Motor neuron (in vitro differentiated cells): ENCODE measurements around the gene P4HA2. TPM values are rescaled to one million over a fixed set of nuclear protein-coding genes. Genes with fewer than 3 reads are reported as not detected.

Experiments
- ATAC-seq, 8 experiments: fragments of 200-7000 bp; cut with Tn5 transposase; replicated peaks in 6 of 8; 2 replicates each; pipeline ENCODE4 v1.8.0; 2021; ENCODE audit warnings: mild to moderate bottlenecking in 8 of 8, moderate library complexity in 8 of 8
- H3K27ac ChIP-seq, 2 donors: fragments of 250-450 bp; sonication (Bioruptor Pico); 2 replicates each; pipeline ENCODE4 v1.9.0; 2021; ENCODE audit warnings: antibody characterized with exemption in 2 of 2, mild to moderate bottlenecking in 2 of 2, moderate library complexity in 1 of 2
- H3K4me1 ChIP-seq, 2 donors: fragments of 250-450 bp; sonication (Bioruptor Pico); replicated peaks in 1 of 2; 2 replicates each; pipeline ENCODE4 v1.6.1; 2021; ENCODE audit warnings: antibody characterized with exemption in 2 of 2, mild to moderate bottlenecking in 2 of 2, moderate library complexity in 1 of 2
- H3K4me3 ChIP-seq, 5 donors: fragments of 250-450 bp; sonication (Bioruptor Pico); 2 replicates each; pipeline ENCODE4 v1.9.0; 2021; ENCODE audit warnings: antibody characterized with exemption in 5 of 5, mild to moderate bottlenecking in 5 of 5, moderate library complexity in 4 of 5
- WGBS, 10 experiments: fragments of 450-650 bp; shearing (Covaris generic); methylation state at CpG; one replicate each; pipeline ENCODE4 v1.0.0; 2022; 5-methylcytosine and 5-hydroxymethylcytosine counted together
- in situ Hi-C, 9 experiments: fragments of 400-800 bp; cut with MboI; loops; one replicate each; pipeline ENCODE4 v1.15.0; 2021; ENCODE audit warnings: low sequenced_read_pairs in 9 of 9, low pct_unique_long_range_greater_than_20kb in 2 of 9; ENCODE audit not compliant: unreplicated experiment in 9 of 9
- total RNA-seq, 8 experiments: library from RNA; unstranded; fragments of 300-600 nt; gene quantifications; 2 replicates each; pipeline versions ENCODE4 v1.2.3 to v1.2.4, GENCODE V29; 2022

The P4HA2 gene
- total RNA-seq, 8 experiments from 2014 or later: 4.6 to 85.2 (median 34.2) TPM

DNA sequence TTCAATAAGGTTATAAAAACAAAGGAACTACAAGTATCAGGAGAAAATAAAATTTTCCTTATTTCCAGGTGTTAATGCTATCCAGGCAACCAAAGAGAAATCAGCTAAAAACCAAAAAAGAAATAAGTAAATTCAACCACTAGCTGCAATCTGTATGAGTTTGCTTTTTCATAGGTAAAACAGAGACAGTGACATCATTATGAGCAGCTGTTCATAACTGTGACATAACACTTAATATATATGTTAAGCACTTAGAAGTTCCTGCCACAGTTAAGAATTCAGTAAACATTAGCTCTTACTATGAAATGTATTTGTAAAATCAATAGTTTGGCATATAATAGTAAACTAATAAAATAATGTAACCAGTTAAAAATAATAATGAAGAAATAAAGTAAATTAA is 20.9 kb downstream of the P4HA2 start:
- no peaks in the 10 kb centered on the region for H3K4me1 ChIP-seq
- no peak overlapping the region for H3K27ac ChIP-seq
- H3K4me3 ChIP-seq: no peak overlapping the region
- in situ Hi-C loops: no loop called here
- ATAC-seq: no peak

DNA sequence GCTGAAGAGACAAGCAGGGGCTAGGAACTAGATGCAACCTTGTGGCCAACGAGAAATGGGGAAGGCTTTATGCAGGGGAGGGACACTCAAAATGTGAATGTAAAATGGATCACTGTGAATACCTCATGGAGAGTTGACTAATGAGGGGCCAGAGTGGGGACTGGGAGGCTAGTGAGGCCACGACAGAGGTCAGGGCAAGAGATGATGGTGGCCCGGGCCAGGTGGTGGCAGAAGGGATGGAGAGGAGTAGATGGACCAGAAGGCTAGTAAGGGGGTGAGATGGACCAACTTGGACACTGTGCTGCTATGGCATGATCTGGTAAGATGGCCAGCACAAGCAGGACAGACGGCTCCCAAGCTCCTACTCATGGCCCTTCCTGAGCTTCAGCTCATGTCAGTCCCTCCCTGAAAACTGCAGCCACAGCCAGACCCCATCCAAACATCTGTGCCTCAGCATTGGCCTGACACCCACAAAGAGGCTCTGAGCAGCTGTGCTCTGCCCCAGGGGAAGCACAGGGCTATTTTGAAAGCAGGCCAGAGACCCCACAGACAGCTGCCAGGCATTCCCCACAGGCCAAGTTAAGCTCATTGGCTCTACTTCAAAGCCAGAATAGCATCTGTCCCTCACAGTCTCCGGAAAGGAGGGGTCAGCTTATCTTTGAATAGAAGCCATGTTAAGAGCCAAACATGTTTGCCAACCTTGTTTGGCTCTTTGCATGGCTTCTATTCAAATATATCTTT is 22.1 kb downstream of the P4HA2 start:
- Histone ChIP-seq H3K27ac (no peak overlapping the region), H3K4me3 (no peak overlapping the region), H3K4me1 (no peaks in the 10 kb centered on the region)
- in situ Hi-C loops: no loop called here
- peak in 3 of 8 experiments; percentile 50 to 72 (median 59) for ATAC-seq
- WGBS, 10 experiments: 78 to 90% (median 81%) methylated on average over 1 to 4 of the region's 5 CpGs; no CpG with 5 or more reads in 3 of the 10 experiments

DNA sequence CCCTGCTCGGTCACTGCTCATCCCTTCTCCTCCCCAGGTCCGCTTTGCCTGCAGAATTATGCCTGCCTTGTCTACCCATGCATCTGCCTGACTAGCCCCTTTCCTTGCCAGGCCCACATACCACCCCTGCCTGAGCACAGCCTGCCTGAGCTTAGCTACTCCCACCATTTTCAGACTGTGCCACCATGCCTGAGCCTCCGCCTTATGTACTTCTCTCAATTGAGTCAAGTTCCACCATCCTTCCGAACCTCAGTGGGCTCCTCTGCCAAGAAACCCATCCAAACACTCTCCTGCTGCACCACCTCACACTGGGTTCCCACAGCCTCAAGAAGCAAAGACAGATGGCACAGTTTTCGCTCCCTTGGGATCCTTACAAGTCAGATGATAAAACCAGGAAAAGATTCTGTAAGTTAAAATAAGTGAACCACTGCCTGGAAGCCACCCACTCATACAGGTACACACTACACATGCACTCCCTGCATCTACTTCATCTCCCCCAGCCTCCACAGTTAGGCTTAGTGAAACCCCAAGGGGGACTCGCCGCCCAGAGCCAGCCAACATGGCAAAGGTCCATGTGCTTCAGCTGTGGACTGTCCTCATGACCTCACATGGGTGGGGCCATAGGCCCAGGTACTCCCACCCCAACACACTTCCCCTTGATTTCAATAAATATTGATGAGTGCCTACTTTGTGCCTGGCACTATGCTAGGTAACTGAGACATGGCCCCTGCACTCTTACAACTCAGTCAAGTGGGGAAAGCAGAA is 23.1 kb downstream of the P4HA2 start:
- Histone ChIP-seq H3K27ac (no peak overlapping the region), H3K4me3 (no peak overlapping the region), H3K4me1 (no peaks in the 10 kb centered on the region)
- WGBS, 10 experiments: 80 to 100% (median 94%) methylated on average over 1 to 4 of the region's 7 CpGs
- ATAC-seq: no peak
- in situ Hi-C loops: no loop called here

DNA sequence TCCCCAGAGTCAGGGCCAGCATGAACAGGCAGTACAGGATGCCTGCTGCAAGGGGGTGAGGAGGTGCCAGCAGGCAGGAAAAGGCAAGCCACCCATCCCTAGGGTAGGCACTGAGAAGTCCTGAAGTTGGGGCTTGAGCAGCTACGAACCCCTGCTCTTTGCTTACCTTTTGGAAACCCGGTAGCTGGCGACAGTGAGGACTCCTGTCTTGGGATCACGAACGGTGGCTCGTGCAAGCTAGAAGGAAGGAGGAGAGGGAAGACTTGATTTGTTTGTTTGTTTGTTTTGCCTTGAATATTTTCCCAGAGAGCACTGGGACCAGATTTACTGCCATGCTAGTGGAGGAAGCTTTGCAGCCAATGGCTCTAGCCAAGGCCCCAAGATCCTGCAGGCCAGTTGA is 23.7 kb downstream of the P4HA2 start:
- no peak overlapping the region for H3K4me3 ChIP-seq
- no peak overlapping the region for H3K27ac ChIP-seq
- no peak for ATAC-seq
- in situ Hi-C loops: no loop called here
- H3K4me1 ChIP-seq: no peaks in the 10 kb centered on the region
- WGBS, 10 experiments: 81 to 100% (median 88%) methylated on average over 3 to 6 of the region's 6 CpGs; no CpG with 5 or more reads in 4 of the 10 experiments

DNA sequence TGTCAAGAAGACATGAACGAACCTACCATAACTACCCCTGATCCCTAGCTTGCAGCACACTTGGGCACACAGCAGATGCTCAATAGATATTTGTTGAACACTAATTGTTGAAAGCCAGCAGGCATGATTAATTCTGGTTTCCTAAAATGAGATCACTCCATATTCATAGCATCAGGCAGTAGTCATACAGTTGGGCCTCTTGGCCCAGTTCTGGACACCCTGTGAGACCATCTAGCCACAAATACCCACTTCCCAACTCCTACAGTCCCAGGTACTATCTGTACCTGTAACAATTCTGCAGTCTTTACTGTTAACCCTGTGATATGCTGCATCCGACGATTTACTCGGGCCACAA is 24.2 kb downstream of the P4HA2 start:
- Histone ChIP-seq H3K27ac (no peak overlapping the region), H3K4me3 (no peak overlapping the region), H3K4me1 (no peaks in the 10 kb centered on the region)
- ATAC-seq: peak in 2 of 8 experiments; percentile 17 to 33
- in situ Hi-C loops: no loop called here
- 71 to 100% (median 84%) methylated on average over 1 to 4 of the region's 4 CpGs; no CpG with 5 or more reads in 6 of the 10 experiments for WGBS, 10 experiments

DNA sequence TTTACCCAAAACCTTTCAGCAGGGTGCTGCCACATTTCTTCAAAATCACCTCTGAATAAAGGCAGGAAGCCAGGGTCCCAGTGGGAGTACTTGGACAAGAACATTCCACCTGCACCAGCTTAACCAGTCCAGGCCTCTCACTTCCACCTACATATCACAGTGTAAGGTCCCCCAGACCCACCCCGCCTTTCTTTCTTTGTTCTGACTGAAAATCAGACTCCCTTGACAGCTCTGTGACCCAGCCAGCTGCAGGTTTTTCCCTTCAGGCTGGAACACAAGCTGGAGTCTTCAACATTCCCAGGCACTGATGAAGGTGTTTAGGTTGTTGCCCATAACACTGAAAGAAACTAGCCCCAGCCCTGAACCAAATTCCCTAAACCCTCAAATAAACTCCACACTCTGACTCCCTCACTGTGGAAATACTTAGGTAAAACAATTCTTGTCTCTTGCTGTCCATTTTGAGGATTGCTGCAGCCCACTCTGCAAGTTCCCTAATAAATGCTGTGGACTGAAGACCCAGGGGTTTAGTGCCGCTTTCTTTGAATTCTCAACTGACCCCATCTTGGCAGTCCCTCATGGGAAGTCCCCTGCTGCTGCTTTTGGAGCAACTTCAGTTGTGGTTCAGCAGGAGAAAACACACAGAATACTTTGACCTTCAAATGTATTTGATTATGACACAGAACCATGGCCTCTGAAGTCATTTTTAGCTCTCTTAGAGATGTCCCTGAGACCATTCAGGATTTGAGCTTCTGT is 24.8 kb downstream of the P4HA2 start:
- no peak overlapping the region for H3K4me3 ChIP-seq
- 60 to 100% (median 80%) methylated on average over 1 to 2 of the region's 2 CpGs; no CpG with 5 or more reads in 4 of the 10 experiments for WGBS, 10 experiments
- no peak for ATAC-seq
- H3K4me1 ChIP-seq: no peaks in the 10 kb centered on the region
- no peak overlapping the region for H3K27ac ChIP-seq
- in situ Hi-C loops: no loop called here

DNA sequence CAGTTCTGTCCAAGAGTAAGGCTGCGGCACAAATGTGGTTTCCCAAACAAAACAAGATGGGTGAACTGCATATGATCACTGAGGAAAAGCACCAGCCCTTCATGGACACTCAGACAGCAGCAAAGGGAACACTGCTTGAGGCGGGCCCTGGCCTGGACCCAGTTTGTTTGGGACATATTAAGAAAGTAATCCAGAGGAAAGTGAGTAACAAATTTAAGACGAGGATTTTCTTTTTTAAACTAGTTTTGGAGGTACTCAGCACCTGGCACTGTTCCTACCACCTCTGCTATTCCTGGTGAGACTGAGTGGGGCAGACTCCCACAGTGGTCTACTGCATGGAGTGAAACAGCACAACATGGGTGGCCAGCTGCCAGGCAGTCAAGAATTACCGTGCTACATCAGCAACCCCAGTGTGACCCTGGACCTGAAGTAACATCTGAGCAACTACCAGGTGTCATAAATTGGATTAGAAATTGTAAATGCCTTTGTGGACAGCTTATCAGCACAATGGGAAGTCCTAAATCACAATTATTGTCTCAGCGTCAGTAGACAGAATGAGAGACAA is 28.5 kb downstream of the P4HA2 start:
- no peak overlapping the region for H3K4me3 ChIP-seq
- no peak overlapping the region for H3K27ac ChIP-seq
- in situ Hi-C loops: no loop called here
- 56 to 100% (median 80%) methylated on average over 1 to 4 of the region's 5 CpGs; no CpG with 5 or more reads in 1 of the 10 experiments for WGBS, 10 experiments
- ATAC-seq: no peak
- H3K4me1 ChIP-seq: no peaks in the 10 kb centered on the region

DNA sequence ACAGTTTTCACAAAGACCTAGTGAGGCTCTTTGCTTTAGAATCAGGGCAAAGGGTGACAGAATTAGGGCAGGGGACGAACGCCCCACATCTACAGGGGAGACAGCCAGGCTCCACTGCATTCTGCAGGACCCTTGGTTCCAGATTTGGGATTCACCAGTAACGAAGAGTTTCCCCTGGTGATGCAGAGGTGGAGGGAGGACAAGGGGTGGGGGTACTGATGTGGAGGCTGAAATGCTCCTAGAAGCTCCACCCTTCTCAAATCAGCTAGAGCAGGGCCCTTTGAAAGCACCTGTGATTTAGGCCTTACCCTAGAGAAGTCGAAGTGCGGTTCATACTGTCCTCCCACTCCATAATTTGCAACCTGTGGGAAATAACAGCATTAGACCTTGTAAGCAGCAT is 29.1 kb downstream of the P4HA2 start:
- in situ Hi-C loops: no loop called here
- H3K27ac ChIP-seq: no peak overlapping the region
- H3K4me1 ChIP-seq: no peaks in the 10 kb centered on the region
- ATAC-seq: no peak
- WGBS, 10 experiments: 84 to 100% (median 92%) methylated on average over 1 to 4 of the region's 5 CpGs; no CpG with 5 or more reads in 7 of the 10 experiments
- no peak overlapping the region for H3K4me3 ChIP-seq

DNA sequence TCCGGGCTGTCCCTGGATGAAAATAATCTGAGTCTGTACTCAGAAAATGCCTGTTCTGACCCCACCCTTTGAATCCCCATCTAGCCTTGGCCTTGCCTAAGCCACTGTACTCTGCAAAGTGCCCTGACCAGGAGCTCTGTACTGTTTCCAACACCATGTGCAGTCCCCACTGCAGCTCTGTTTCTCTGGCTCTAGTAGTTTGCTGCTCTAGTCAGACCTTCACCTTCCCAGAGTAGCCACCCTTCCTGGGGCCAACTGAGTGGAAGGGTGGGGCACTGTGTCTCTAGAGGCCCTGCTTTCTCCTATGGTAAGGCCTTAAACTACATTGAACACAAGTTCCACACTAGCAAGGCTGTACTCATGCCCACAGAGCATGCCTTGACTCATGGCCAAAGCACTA is 31.9 kb downstream of the P4HA2 start:
- H3K27ac ChIP-seq: no peak overlapping the region
- peak in 2 of 8 experiments; percentile 27 to 40 for ATAC-seq
- H3K4me3 ChIP-seq: no peak overlapping the region
- H3K4me1 ChIP-seq: no peaks in the 10 kb centered on the region
- 88 to 100% (median 100%) methylated on average over 1 of the region's 1 CpG; no CpG with 5 or more reads in 7 of the 10 experiments for WGBS, 10 experiments
- in situ Hi-C loops: no loop called here

DNA sequence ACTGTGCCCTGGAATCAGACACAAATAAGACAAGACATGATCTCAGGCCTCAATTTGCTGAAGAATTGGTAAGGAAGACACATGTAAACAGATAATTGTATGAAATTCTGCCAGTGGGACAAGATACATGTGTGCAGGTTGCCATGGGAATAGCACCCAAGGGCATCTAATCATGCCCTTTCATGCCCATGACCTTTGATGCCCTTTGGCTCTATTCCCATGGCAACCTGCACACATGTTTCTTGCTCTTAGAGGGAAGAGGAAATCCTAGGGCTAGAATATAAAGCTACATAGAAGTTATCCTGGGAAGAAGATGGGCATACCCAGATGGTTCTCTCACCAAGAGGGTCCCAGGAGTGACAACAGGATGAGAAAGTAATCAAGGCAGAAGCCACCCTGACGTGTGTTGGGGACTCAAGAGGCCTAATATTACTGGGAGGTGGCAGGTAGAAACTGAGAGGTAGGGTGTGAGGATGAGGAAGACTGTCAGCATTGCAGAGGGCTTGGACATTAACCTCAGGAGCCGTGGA is 34.4 kb downstream of the P4HA2 start:
- Histone ChIP-seq H3K27ac (no peak overlapping the region), H3K4me1 (no peaks in the 10 kb centered on the region), H3K4me3 (no peak overlapping the region)
- 20 to 69% (median 56%) methylated on average over 1 to 2 of the region's 2 CpGs; no CpG with 5 or more reads in 4 of the 10 experiments for WGBS, 10 experiments
- in situ Hi-C loops: no loop called here
- no peak for ATAC-seq

DNA sequence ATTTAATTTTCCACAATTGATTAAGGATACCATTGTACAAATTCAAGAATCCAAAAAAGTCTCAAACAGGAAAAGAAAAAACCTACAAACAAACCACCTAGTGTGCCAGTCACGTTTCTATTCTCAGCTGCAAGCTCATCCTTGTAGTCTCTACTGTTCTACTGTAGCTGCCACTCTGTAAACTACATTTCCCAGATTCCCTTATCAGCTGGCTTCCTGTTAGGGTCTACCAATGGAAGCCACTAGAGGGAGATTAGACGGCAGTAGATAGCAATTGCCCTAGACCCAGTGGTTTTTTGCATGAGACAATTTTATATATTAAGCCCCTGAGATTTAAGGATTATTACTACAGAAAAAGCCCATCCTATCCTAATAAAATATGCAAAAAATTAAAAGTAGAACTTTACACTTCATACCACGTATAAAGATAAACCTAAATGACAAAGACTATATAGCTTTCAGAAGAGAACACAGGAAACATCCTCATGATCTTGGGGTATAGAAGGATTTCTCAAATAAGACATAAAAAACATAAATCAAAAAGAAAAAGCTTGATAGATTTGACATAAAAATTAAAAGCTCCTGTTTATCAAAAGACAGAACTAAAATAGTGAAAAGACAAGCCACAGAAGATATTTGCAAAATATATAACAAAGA is 37.4 kb downstream of the P4HA2 start:
- WGBS, 10 experiments: 0 to 31% (median 12%) methylated on average over 1 to 3 of the region's 3 CpGs
- Histone ChIP-seq H3K27ac (no peak overlapping the region), H3K4me1 (no peaks in the 10 kb centered on the region), H3K4me3 (no peak overlapping the region)
- ATAC-seq: peak; percentile 98 to 100 (median 100)
- in situ Hi-C loops: no loop called here

DNA sequence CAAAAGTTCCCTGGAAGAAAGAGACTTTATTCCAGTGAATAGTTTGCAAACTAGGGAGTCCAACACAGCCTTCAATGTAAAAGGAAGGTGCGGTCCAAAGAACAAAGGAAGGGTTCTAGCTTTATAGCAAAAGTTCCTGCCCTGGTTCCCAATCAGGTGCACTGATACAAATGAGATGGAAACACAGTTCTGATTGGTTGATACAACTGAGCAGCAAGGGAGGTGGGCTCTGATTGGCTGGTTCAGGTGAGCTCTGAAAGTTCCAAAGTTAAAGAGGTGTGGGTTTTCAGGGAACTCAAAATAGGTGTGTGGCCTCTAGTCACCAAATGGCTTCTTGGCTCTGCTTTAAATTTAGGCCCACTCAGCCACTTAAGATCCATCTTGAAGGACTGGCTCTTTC is 43.1 kb downstream of the P4HA2 start:
- H3K27ac ChIP-seq: no peak overlapping the region
- in situ Hi-C loops: no loop called here
- 88 to 100% (median 89%) methylated on average over 1 of the region's 1 CpG; no CpG with 5 or more reads in 6 of the 10 experiments for WGBS, 10 experiments
- ATAC-seq: no peak
- H3K4me1 ChIP-seq: peaks cover 0 to 14% of the 10 kb centered on the region in 2 donors
- H3K4me3 ChIP-seq: no peak overlapping the region
